ENCODE data around the gene NXPE1. TPM values are rescaled to one million over a fixed set of nuclear protein-coding genes. Genes with fewer than 3 reads are reported as not detected.
"Not testable (repeated sequence)": the region's sequence is repeated elsewhere in the genome, so short reads cannot be mapped to it uniquely, and the experiment has no call there.

Gene NXPE1
- total RNA-seq, 1 experiment from 2014 or later = not detected

DNA sequence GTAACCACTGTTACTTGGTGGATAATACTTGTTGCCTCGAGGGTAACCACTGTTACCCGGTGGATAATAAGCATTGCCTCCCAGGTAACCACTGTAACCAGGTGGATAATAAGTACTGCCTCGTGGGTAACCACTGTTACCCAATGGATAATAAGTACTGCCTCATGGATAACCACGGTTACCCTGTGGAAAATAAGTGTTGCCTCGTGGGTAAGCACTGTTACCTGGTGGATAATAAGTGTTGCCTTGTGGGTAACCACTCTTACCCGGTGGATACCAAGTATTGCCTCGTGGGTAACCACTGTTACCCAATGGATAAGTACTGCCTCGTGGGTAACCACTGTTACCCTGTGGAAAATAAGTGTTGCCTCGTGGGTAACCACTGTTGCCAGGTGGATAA, 48.9 kb upstream of the NXPE1 start:
- H3K27me3 ChIP-seq (ENCODE audit: insufficient read depth, low read length); H3K79me2 ChIP-seq (ENCODE audit: insufficient read depth, low read length); RAD21 ChIA-PET (ENCODE audit: low non-redundant PET in 1 of 2, low total read pairs in 2 of 2, uncharacterized antibody in 2 of 2, unreplicated experiment in 2 of 2); H4K20me1 ChIP-seq (ENCODE audit: insufficient read depth); ATAC-seq; H2AFZ ChIP-seq (ENCODE audit: low read depth, low read length, poor library complexity, severe bottlenecking); intact Hi-C loops (cut with micrococcal nuclease); POLR2A ChIA-PET; DNase-seq (ENCODE audit: low read depth, low spot score); H3K9me2 ChIP-seq (ENCODE audit: insufficient read depth); H3K36me3 ChIP-seq (ENCODE audit: control insufficient read depth in 1 of 2, insufficient read depth in 2 of 2, low read length in 2 of 2); H3K9me3 ChIP-seq (ENCODE audit: control insufficient read depth in 1 of 2, insufficient read depth in 1 of 2, low read depth in 1 of 2, low read length in 2 of 2); H3K4me1 ChIP-seq (ENCODE audit: control insufficient read depth in 1 of 2, insufficient read depth in 2 of 2, low read length in 2 of 2); CTCF ChIA-PET; BruUV-seq (replicated peaks); H3K4me3 ChIP-seq (replicated peaks in 1 of 2; ENCODE audit: low read depth in 1 of 2, low read length in 2 of 2); H3K9ac ChIP-seq (ENCODE audit: low read length); H3K27ac ChIP-seq (ENCODE audit: low read depth, low read length); H3K4me2 ChIP-seq (ENCODE audit: low read length): not testable (repeated sequence)

DNA sequence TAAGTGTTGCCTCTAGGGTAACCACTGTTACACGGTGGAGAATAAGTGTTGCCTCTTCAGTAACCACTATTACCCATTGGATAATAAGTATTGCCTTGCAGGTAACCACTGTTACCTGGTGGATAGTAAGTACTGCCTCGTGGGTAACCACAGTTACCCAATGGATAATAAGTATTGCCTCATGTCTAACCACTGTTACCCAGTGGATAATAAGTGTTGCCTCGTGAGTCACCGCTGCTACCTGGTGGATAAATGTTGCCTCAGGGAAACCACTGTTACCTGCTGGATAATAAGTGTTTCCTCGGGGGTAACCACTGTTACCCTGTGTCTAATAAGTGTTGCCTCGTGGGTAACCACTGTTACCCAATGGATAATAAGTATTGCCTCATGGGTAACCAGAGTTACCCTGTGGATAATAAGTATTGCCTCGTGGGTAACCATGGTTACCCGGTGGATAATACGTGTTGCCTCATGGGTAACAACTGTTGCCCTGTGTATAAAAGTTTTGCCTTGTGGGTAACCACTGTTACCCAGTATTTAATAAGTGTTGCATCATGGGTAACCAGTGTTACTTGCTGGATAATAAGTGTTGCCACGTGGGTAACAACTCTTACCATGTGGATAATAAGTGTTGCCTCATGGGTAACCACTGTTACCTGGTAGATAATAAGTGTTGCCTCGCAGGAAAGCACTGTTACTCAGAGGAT, 48.2 kb upstream of the NXPE1 start:
- H3K27ac ChIP-seq (ENCODE audit: low read depth, low read length) = no peak overlapping the region
- H2AFZ ChIP-seq (ENCODE audit: low read depth, low read length, poor library complexity, severe bottlenecking) = no peak overlapping the region
- no peak overlapping the region for H3K9ac ChIP-seq (ENCODE audit: low read length)
- H3K4me1 ChIP-seq (ENCODE audit: control insufficient read depth in 1 of 2, insufficient read depth in 2 of 2, low read length in 2 of 2) = no peaks in the 10 kb centered on the region
- TF ChIP-seq RAD21 (IDR thresholded peaks at IDR 0.05; ENCODE audit: low read depth) = no peak
- TF ChIP-seq, protein P1, sequence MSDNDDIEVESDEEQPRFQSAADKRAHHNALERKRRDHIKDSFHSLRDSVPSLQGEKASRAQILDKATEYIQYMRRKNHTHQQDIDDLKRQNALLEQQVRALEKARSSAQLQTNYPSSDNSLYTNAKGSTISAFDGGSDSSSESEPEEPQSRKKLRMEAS (IDR thresholded peaks at IDR 0.05) = no peak
- no peak for TF ChIP-seq POLR2AphosphoS5 (IDR thresholded peaks at IDR 0.05; ENCODE audit: low read depth, low read length)
- TF ChIP-seq ZNF274 (IDR thresholded peaks at IDR 0.05; ENCODE audit: low read depth, low read length) = no peak
- TF ChIP-seq POLR2A (IDR thresholded peaks at IDR 0.05; ENCODE audit: borderline replicate concordance, extremely low read depth, insufficient read depth, insufficient read length) = no peak
- TF ChIP-seq, protein P2, sequence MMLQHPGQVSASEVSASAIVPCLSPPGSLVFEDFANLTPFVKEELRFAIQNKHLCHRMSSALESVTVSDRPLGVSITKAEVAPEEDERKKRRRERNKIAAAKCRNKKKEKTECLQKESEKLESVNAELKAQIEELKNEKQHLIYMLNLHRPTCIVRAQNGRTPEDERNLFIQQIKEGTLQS (IDR thresholded peaks at IDR 0.05) = no peak
- no peak for TF ChIP-seq SRF (IDR thresholded peaks at IDR 0.05; ENCODE audit: low read depth)
- TF ChIP-seq, protein P3, sequence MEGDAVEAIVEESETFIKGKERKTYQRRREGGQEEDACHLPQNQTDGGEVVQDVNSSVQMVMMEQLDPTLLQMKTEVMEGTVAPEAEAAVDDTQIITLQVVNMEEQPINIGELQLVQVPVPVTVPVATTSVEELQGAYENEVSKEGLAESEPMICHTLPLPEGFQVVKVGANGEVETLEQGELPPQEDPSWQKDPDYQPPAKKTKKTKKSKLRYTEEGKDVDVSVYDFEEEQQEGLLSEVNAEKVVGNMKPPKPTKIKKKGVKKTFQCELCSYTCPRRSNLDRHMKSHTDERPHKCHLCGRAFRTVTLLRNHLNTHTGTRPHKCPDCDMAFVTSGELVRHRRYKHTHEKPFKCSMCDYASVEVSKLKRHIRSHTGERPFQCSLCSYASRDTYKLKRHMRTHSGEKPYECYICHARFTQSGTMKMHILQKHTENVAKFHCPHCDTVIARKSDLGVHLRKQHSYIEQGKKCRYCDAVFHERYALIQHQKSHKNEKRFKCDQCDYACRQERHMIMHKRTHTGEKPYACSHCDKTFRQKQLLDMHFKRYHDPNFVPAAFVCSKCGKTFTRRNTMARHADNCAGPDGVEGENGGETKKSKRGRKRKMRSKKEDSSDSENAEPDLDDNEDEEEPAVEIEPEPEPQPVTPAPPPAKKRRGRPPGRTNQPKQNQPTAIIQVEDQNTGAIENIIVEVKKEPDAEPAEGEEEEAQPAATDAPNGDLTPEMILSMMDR (IDR thresholded peaks at IDR 0.05 in 2 of 3, conservative IDR thresholded peaks at IDR 0.05 in 1 of 3; ENCODE audit: borderline replicate concordance in 1 of 3, insufficient read depth in 1 of 3, low read depth in 2 of 3, low read length in 2 of 3) = no peak
- no peak for TF ChIP-seq SP1 (IDR thresholded peaks at IDR 0.05; ENCODE audit: low read depth)
- TF ChIP-seq FOSL1 (IDR thresholded peaks at IDR 0.05; ENCODE audit: low read depth) = no peak
- no peak for TF ChIP-seq ELF1 (IDR thresholded peaks at IDR 0.05; ENCODE audit: borderline replicate concordance, low read depth)
- TF ChIP-seq YY1 (IDR thresholded peaks at IDR 0.05; ENCODE audit: extremely low read depth, insufficient replicate concordance, low read depth, low read length) = no peak
- no peak for TF ChIP-seq JUND (IDR thresholded peaks at IDR 0.05)
- TF ChIP-seq EZH2phosphoT487 (IDR thresholded peaks at IDR 0.05; ENCODE audit: borderline replicate concordance) = no peak
- no TSS peak for BruUV-seq (replicated peaks)
- H4K20me1 ChIP-seq (ENCODE audit: insufficient read depth) = no peaks in the 10 kb centered on the region
- H3K9me2 ChIP-seq (ENCODE audit: insufficient read depth) = no peaks in the 10 kb centered on the region
- DNase-seq (ENCODE audit: low read depth, low spot score) = no peak
- intact Hi-C loops (cut with micrococcal nuclease) = no loop called here
- no peaks in the 10 kb centered on the region for H3K36me3 ChIP-seq (ENCODE audit: control insufficient read depth in 1 of 2, insufficient read depth in 2 of 2, low read length in 2 of 2)
- no peaks in the 10 kb centered on the region for H3K79me2 ChIP-seq (ENCODE audit: insufficient read depth, low read length)
- ChIA-PET RAD21 (ENCODE audit: low non-redundant PET in 1 of 2, low total read pairs in 2 of 2, uncharacterized antibody in 2 of 2, unreplicated experiment in 2 of 2) (no interaction called here), POLR2A (no interaction called here), CTCF (no interaction called here)
- H3K4me3 ChIP-seq (replicated peaks in 1 of 2; ENCODE audit: low read depth in 1 of 2, low read length in 2 of 2) = no peak overlapping the region
- H3K27me3 ChIP-seq (ENCODE audit: insufficient read depth, low read length) = no peaks in the 10 kb centered on the region
- no peaks in the 10 kb centered on the region; a peak in 2 of 4 replicates for H3K9me3 ChIP-seq (ENCODE audit: control insufficient read depth in 1 of 2, insufficient read depth in 1 of 2, low read depth in 1 of 2, low read length in 2 of 2)
- H3K4me2 ChIP-seq (ENCODE audit: low read length) = no peak overlapping the region
- ATAC-seq = no peak

DNA sequence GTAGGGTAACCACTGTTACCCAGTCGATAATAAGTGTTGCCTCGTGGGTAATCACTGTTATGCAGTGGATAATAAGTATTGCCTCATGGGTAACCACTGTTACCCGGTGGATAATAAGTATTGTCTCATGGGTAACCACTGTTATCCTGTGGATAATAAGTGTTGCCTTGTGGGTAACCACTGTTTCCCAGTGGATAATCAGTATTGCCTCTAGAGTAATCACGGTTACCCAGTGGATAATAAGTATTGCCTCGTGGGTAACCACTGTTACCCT, 47.1 kb upstream of the NXPE1 start:
- BruUV-seq (replicated peaks); H4K20me1 ChIP-seq (ENCODE audit: insufficient read depth); H3K4me2 ChIP-seq (ENCODE audit: low read length); H3K4me1 ChIP-seq (ENCODE audit: control insufficient read depth in 1 of 2, insufficient read depth in 2 of 2, low read length in 2 of 2); POLR2A ChIA-PET; ATAC-seq; intact Hi-C loops (cut with micrococcal nuclease); H3K9ac ChIP-seq (ENCODE audit: low read length); H3K4me3 ChIP-seq (replicated peaks in 1 of 2; ENCODE audit: low read depth in 1 of 2, low read length in 2 of 2); H3K9me2 ChIP-seq (ENCODE audit: insufficient read depth); H3K27ac ChIP-seq (ENCODE audit: low read depth, low read length); H3K9me3 ChIP-seq (ENCODE audit: control insufficient read depth in 1 of 2, insufficient read depth in 1 of 2, low read depth in 1 of 2, low read length in 2 of 2); H3K27me3 ChIP-seq (ENCODE audit: insufficient read depth, low read length); CTCF ChIA-PET; H3K79me2 ChIP-seq (ENCODE audit: insufficient read depth, low read length); DNase-seq (ENCODE audit: low read depth, low spot score); H2AFZ ChIP-seq (ENCODE audit: low read depth, low read length, poor library complexity, severe bottlenecking); H3K36me3 ChIP-seq (ENCODE audit: control insufficient read depth in 1 of 2, insufficient read depth in 2 of 2, low read length in 2 of 2); RAD21 ChIA-PET (ENCODE audit: low non-redundant PET in 1 of 2, low total read pairs in 2 of 2, uncharacterized antibody in 2 of 2, unreplicated experiment in 2 of 2): not testable (repeated sequence)
